Measurements from ENCODE around the gene ABCB11.
A peak's percentile ranks its signal among the peaks of the same experiment; 100 is the strongest.
"Not testable (repeated sequence)": the region's sequence is repeated elsewhere in the genome, so short reads cannot be mapped to it uniquely, and the experiment has no call there.

ABCB11 gene

DNA sequence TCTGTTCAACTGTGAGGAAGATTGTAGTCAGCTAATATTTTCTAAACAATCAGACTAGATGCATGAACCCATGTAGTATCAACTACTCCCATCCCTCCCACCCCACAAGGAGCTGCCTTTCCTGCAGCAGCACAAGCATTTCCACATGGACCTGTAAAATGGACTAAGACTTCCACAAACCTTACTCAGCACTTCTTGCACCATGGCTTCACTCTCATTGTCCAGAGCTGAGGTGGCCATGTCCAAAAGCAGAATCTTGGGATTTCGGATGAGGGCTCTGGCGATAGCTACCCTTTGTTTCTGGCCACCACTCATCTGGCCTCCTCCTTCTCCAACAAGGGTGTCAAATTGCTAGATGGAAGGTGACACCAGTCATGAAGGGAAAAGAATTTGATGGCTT is 61.3 kb downstream of the ABCB11 start:
- DNase-seq: no peak

DNA sequence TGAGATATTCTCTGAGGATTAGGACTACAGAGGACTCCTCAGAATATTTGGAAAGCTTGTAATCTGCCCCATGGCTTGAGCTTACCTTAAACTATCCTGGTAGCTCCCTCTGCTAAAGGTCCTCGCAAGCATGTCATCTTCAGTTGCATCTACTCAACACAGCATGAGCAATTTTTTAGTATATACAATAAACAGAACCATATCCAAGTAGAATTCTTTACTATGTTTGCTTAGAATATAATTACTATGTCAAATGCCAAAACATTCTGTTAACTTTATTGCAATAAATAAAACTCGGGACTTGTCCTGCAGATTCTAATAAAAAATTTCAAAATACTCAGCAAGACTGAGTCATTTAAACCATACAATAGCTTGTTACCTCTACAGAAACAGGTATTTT is 62.8 kb downstream of the ABCB11 start:
- DNase-seq: no peak

DNA sequence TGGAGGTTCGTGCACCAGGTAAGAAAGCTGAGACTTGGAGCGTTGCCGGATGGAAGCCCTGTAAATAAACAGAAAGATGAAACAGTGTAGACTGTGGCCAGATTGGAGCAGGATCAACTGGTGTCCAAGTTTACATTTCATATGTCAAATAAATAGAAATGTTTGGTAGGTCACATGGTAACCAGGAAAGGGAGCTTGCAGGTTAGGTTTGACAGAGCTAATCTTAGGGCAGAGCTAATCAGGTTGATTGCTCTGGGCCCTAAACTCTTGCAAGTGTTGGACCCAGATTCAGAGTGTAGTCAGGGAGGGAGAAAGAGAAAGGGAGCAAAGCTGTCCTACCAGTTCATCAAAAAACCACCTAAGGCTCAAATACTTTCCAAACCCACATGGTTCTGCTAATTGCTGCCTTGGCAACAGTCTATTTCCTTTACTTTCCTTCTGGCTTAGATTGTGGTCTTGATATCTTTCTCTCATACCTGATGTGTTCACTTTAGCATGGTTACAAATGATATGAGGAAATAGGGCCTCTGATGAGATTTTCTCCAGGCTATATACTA is 66.8 kb downstream of the ABCB11 start:
- DNase-seq: peak; percentile 38

DNA sequence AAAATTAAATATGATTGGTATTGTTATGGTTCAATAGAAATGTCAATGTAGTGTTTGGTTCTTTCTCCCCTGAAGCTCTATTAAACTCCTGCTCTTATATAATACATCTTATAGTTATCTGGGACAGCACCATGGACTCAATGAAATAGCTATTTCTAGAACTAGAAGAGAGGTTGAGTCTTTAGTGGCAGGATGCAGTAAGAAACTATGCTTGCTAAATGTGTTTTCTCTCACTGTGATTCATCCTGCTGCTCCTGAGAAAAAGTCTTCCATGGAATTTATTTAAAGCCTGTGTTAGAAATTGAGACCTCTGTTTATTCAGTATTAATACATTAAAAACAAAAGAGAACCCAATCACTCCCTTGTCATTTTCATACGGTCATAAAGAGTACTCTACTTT is 68.5 kb downstream of the ABCB11 start:
- DNase-seq: no peak

DNA sequence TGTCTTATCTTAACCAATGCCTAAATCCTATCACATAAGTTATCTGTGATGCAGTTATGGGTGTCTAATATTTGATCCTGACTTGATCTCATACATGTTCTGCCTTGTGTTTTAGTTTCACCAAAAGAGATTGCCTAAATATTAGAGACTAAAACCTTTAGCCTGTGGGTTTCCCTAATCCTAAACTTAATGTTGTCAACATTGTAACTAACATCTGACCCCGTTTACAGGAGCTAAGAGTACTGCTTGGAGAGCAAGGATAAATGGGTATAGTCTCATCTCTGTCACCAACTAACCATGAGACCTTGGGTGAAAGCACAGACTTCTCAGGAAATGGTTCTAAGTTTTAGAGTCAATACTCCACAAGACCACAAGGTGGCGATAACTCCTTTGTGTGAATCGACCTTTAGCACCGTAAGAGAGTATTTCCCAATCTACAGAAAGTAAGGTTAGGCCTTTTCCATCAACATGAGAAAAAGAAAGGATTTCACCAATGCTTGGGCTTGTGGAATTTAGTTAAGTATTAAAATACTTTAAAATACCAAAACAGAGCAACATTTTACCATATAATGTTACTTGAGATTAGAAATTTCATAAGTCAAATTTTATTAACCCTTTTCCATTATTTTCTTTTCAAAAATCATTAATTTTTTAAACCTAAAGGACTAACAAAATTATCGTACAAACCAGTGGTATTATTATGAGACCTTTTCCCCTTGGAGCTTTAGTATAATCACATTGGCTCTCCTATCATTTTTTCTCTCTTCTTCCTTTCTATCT is 69.5 kb downstream of the ABCB11 start:
- DNase-seq: peak; percentile 57

DNA sequence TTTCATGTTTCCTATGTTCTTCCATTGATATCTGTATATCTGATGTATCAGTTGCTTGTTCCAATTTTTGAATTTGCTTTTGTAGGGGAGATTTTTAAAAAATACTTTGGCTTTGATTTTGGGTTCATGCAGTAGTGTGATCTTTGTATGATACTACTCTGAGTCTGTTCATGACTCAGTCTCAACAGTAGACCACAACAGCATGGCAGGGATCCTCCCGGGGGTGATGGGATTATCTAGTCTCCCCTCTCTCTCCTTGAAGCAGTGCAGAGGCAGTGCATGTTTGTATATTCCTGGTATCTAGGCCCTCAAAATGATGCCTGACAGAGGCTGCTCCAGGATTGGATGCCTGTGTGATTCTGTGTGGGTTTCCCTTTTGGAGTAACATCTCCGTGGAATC is 74.7 kb downstream of the ABCB11 start:
- DNase-seq: no peak

DNA sequence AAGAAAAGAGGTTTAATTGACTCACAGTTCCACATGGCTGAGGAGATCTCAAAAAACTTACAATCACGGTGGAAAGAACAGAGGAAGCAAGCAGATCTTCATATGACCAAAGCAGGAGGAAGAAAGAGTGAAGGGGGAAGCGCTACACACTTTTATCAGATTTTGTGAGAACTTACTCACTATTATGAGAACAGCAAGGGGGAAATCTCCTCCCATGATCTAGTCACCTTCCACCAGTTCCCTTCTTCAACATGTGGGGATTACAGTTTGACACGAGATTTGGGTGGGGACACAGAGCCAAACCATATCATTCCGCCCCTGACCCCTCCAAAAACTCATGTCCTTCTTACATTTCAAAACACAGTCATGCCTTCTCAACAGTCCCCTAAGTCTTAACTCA is 75.8 kb downstream of the ABCB11 start:
- no peak for DNase-seq

DNA sequence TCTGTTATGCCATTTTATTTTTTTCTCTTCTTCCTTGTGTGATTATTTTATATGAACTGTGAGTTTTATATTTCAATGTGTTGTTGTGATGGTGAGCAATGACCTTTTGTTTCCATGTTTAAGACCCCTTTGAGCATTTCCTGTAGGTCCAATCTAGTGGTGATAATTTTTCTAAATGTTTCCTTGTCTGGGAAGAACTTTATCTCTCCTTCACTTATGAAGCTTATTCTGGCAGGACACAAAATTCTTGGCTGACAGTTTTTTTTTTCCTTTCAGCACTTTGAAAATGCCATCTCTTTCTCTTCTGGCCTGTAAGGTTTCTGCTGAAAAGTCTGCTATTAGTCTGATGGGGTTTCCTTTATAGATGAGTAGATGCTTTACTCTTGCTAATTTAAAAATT is 76.9 kb downstream of the ABCB11 start:
- no peak for DNase-seq

DNA sequence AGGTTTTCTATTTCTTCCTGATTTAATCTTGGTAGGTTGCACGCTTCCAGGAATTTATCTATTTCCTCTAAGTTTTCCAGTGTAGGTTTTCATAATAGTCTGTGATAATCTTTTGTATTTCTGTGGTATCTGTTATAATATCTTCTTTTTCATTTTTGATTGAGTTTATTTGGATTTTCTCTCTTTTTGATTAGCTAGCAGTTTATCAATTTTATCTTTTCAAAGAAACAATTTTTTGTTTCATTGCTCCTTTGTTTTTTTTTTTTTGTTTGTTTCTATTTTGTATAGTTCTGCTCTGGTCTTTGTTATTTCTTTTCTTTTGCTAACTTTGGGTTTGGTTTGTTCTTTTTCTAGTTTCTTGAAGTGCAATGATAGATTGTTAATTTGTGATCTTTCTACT is 78.7 kb downstream of the ABCB11 start:
- DNase-seq: no peak

DNA sequence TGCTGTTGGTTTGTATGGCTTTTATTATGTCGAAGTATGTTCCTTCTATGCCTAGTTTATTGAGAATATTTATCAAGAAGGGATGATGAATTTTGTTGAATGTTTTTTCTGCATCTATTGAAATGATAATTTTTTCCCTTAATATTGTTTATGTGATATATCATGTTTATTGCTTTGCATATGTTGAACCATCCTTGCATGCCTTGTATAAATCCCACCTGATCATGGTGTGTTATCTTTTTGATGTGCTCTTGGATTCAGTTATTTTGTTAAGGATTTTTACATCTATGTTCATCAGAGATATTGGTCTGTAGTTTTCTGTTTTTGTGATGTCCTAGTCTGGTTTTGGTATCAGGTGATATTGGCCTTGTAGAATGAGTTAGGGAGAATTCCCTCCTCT is 79.3 kb downstream of the ABCB11 start:
- no peak for DNase-seq

DNA sequence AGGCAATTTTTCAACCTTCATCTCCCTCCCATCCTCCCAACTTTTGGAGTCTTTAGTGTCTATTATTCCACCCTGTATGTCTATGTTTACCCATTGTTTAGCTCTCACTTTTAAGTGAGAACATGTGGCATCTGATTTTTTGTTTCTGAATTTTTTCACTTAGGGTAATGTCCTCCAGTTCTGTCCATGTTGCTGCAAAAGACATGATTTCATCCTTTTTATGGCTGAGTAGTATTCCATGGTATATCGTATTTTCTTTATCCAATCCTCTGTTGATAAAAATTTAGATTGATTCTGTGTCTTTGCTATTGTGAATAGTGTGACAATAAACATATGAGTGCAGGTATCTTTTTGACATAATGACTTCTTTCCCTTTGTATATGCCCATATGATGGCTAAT is 81.8 kb downstream of the ABCB11 start:
- DNase-seq: no peak

DNA sequence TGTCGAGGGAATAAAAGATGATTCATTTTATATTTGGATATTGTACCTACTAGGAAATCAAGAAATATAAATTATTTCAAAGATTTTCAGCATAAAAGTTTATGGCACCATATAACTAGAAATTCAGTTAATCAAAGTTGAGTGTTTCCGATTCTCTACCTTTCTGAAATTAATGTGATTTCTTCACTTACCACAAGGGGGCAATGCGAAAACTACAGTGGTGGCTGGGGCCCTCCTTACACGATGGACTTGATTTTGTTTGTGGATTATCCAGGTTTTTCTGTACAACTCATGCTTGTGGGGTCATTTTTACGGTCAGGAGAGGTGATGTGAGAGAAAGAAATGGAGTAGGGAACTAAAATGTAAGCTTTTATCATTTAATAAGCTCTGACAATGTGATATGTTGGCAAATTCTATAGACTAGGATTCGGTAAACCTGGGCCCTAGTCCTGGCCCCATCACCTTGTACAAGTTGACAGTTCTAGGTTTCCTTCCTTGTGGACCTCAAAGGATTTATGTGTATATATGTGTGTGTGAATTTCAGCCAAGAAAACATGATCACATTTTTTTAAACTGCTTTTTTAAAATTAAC is 82.4 kb downstream of the ABCB11 start:
- no peak for DNase-seq

DNA sequence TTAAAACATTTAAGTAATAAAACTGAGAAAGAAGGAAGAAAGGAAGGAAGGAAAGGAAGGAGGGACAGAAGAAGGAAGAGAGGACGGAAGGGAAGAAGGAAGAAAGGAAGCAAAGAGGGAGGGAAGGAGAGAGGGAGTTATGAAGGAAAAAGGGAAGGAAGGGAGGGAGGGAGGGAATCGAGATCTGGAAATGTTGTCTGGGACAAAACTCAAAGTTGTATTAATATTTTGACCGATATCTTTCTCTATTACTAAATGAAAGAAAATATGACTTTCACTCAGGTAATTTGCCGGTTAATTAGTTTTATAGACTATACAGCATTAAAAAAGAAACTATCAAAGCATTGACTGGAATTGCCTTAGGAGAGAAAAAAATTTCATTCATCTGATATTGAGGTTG is 85.6 kb downstream of the ABCB11 start:
- DNase-seq: no peak

DNA sequence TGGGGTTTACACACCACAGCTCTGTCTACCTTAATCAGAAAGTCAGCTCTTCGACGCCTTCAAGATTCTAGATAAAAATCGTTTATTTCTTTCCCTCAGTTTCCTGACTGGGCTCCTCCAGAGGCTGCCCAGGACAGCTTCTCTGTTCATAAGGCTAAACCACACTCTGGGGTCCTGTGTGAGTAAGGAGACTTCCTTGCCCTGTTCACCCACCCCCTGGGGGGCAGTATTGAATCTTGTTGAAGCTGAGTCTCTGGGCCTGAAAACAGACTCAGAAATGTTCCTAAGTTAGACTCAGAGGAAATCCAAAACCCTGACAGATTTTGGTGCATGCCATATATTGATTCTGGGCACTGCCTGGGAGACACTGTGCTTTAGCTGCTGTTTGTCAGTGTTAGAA is 87.1 kb downstream of the ABCB11 start:
- no peak for DNase-seq

DNA sequence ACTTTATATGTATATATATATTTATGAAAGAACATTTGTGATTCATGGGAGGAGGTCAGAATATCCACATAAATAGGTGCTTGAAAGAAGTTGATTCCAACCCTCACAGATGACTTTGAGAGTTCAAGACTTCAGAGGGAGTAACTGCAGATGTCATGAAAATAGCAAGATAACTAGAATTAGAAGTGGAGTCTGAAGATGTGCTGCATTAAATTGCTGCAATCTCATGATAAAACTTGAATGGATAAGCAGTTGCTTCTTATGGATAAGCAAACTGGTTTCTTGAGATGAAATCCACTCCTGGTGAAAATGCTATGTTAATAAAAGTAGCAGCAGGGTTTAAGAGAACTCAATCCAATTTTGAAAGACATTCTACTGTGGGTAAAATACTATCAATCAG is 89.8 kb downstream of the ABCB11 start:
- no peak for DNase-seq

DNA sequence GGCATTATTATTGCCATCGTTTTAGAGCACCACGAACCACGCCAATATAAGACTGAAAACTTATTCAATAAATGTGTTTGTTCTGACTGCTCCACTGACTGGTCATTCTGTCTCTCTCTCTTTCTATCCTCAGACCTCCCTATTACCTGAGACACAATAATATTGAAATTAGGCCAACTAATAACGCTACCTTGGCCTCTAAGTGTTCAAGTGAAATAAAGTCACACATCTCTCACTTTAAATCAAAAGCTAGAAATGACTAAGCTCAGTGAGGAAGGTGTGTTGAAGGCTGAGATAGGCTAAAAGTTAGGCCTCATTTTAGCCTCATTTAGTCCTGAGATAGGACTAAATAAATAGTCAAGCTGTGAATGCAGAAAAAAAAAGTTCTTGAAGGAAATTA is 91.2 kb downstream of the ABCB11 start:
- DNase-seq: no peak

DNA sequence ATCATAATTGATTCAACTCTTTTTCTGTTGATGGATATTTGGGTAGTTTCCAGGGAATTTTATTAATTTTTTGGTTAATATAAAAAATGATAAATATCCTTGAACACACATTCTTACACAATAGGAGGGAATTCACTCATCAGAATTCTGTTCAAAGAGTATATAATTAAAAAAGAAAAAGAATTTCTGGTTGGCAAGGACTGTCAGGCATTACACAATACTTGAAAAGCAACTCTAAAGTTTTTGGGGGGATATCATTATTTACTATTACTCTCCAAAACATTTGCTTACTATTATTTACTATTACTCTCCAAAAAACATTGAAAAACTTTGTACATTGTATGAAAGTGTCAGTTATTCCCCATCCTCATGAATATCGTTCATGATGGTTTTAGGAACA is 92.1 kb downstream of the ABCB11 start:
- DNase-seq: no peak

DNA sequence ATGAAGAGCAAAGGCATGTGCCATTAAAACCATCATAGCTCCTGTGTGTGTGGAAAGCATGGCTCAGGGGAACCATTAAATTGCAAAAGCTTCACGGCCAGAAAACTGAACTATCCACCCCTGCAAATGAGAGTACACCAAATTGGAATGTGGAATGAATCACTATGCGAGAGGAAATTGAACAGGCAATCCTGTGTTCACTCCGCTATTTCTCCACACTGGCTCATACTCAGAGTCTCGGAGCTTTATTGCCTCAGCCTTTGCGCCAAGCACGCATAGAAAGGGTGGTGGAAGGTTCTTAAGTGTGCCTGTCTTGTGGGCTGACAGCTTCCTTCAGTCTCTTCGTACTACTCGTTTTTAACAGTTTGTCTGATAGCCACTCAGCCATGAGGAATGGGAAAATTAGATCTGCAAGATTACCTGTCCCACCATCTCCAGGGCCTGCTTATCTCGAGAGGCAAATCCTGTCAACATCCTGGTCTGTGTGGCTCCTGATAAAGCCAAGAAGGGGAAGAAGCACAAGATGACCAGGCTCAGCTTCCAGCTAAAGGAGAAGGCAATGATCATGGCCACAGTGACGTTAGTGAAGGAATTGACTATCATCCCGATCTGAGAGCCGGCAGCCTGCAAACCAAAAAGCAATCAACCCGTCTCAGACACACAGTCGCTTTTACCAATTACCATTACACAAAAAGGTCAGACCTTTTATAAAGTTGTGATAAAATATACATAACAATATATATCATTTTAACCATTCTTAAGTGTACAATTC is 95.1 kb downstream of the ABCB11 start:
- DNase-seq: no peak

DNA sequence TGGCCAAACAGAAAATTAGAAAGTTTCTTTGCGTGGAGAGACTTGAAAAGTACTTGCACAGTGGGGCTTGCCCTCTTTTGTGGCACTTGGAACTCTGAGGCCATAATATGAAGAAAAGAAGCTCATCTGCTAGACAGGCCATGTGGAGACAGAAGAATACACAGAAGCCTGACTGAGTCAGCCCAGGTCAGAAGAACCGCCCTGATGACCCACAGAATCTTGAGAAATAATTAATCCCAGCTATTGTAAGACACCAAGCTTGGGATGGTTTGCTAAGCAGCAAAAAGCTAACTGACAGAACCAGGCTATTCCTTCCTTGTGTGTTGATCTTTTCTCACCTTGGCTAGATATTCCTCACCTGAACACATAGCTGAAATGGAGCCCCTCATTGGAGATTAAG is 96.3 kb downstream of the ABCB11 start:
- DNase-seq: no peak

DNA sequence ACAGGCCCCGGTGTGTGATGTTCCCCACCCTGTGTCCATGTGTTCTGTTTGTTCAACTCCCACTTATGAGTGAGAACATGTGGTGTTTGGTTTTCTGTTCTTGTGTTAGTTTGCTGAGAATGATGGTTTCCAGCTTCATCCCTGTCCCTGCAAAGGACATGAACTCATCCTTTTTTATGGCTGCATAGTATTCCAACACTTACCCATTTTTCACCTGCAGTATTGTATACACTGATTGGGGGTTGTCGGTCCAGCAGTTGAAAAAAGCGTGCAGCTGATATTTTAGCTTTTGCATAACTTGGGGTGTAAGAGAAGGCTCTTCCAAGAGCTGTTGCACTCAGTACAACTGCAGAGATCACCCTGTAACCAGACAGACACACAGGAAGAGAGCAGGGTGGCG is 99.0 kb downstream of the ABCB11 start:
- DNase-seq: not testable (repeated sequence)

DNA sequence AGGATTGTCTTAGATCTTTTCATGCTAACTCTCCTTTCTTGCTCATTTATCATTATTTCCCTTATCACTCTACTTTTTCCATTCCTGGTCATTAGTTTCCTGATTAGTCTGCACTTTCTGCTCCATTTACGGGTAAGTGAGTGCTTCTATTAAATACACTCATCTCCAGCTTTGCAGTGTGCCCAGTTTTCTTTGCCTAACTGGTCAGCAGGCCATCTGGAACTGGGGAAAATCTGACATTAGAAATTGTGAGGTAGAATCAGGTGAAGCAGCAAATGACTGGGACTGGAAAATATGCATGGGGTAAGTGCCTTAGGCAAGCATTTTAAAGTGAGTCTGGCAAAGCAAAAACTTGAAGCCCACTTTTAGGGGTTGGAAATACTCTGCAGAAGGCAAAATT is 100.9 kb downstream of the ABCB11 start:
- no peak for DNase-seq

DNA sequence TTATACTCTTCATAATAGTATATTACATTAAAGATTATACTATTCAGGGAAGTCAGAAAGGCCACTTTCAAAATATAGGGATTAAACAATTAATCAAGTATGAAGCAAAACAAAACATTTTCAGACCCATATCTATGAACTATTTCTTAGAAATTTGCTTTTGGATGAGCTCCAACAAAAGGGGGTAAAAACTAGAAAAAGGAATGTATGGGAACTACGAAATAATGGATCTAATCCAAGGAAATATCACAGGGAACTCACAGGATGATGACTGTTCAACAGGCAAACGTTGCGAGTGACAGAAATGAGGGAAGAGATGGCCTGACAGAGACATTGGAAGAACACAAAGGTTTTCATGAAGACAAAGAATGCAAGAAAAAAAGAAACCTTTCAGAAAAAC is 102.1 kb downstream of the ABCB11 start:
- DNase-seq: no peak

DNA sequence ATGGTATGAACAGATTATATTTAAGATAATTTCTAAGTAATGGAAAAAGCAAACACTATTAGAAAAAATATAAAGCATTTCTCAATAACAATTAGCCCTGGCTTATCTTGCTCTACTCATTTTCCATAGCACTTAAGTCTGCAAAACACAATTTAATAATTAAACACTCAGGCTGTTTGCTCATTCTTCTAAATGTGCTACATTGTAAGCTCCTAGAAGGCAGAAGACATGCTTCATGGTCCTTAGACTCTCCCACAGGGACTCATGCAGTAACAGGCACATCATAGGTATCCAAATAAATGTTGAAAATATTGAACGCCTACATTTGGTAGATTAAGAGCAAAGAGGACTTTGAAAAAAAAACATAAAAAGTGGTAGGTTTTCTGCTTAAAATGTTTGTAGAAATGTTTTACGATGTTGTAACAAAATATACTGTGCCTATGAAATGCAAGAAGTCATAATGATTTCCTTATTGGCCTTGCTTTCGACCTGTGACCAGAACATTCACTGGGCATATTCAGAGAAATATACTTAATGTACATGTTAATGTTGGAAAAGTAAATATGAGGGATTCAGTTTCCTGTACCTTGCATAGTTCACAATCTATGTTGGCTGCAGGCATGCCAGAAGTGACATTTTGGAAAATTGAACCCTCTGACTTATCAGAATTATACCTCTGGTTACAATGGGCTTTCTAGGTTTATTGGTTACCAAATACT is 102.9 kb downstream of the ABCB11 start:
- no peak for DNase-seq
